Gastrocnemius medialis (tissue), 4 donors: ENCODE measurements around the gene IL16. TPM values are rescaled to one million over a fixed set of nuclear protein-coding genes. Genes with fewer than 3 reads are reported as not detected.
"Not testable (repeated sequence)": the region's sequence is repeated elsewhere in the genome, so short reads cannot be mapped to it uniquely, and the experiment has no call there.

ENCODE experiments used
- ATAC-seq, 2 donors: fragments of 150-250 bp; one replicate each; pipeline ENCODE4 v1.9.1; 2016
- DNase-seq, 2 donors: peaks; one replicate each; pipeline ENCODE4 v3.0.0-alpha.2; 2019
- H3K27ac ChIP-seq, 4 donors: fragments of 200-600 bp; sonication (generic); 1 replicate in 1 of 4; 2 replicates in 3 of 4; pipeline ENCODE4 v1.5.1; 2016 to 2018; ENCODE audit warnings: mild to moderate bottlenecking in 2 of 4, moderate library complexity in 1 of 4
- H3K27me3 ChIP-seq, 3 donors: fragments of 200-600 bp; sonication (generic) in 2 of 3; 1 replicate in 1 of 3; 2 replicates in 2 of 3; pipeline versions ENCODE4 v1.5.1 to v1.6.0; 2016 to 2019; ENCODE audit warnings: mild to moderate bottlenecking in 1 of 3, moderate library complexity in 1 of 3
- H3K36me3 ChIP-seq, 2 donors: fragments of 200-600 bp; sonication (generic) in 1 of 2; one replicate each; pipeline ENCODE4 v1.5.1; 2017 to 2018
- H3K4me1 ChIP-seq, 2 donors: fragments of 200-600 bp; sonication (generic) in 1 of 2; one replicate each; pipeline ENCODE4 v1.5.1; 2016 to 2017; ENCODE audit warnings: mild to moderate bottlenecking in 2 of 2
- H3K4me3 ChIP-seq, 4 donors: fragments of 200-600 bp; sonication (generic) in 3 of 4; 1 replicate in 1 of 4; 2 replicates in 3 of 4; pipeline ENCODE4 v1.5.1; 2016 to 2019; ENCODE audit warnings: mild to moderate bottlenecking in 2 of 4
- H3K9me3 ChIP-seq, 3 donors: fragments of 200-600 bp; sonication (generic) in 2 of 3; 1 replicate in 1 of 3; 2 replicates in 2 of 3; pipeline ENCODE4 v1.5.1; 2016 to 2019
- CTCF ChIP-seq, 5 experiments: fragments of 450-650 bp in 3 of 5; fragments of 200-600 bp in 2 of 5; sonication (generic) in 2 of 5; IDR thresholded peaks in 4 of 5; conservative IDR thresholded peaks in 1 of 5; 1 replicate in 4 of 5; 2 replicates in 1 of 5; pipeline ENCODE4 v1.5.1; 2016 to 2019; ENCODE audit warnings: antibody characterized with exemption in 5 of 5, mild to moderate bottlenecking in 3 of 5, moderate library complexity in 3 of 5
- POLR2A ChIP-seq, 2 donors: fragments of 450-650 bp; IDR thresholded peaks; one replicate each; pipeline ENCODE4 v1.6.1; 2017; ENCODE audit warnings: antibody characterized with exemption in 2 of 2, mild to moderate bottlenecking in 2 of 2, moderate library complexity in 2 of 2
- in situ Hi-C, 4 donors: fragments of 200-750 bp; cut with MboI; loops; one replicate each; pipeline versions ENCODE4 v1.15.0 to v1.8.0; 2017; ENCODE audit warnings: low sequenced_read_pairs in 4 of 4
- intact Hi-C: fragments of 100-400 bp; cut with DNase I; formaldehyde crosslinking; loops from one replicate; pipeline ENCODE4 v1.15.1; 2023; ENCODE audit warnings: low total_unique reads
- total RNA-seq, 4 donors: library from RNA; depleted of rRNA; stranded (reverse); fragments of >200 nt; gene quantifications; one replicate each; pipeline versions ENCODE4 v1.1.0 to v1.2.3, GENCODE V29; 2016

Gene IL16
- total RNA-seq, 4 donors from 2014 or later: 3.3 to 4.5 (median 4.3) TPM

- no peaks in the 10 kb centered on the region for H3K36me3 ChIP-seq
- peaks cover 0 to 4% of the 10 kb centered on the region in 2 donors for H3K4me1 ChIP-seq
- no peaks in the 10 kb centered on the region for H3K27me3 ChIP-seq
- H3K27ac ChIP-seq: no peak overlapping the region
- H3K4me3 ChIP-seq: no peak overlapping the region
- peak; percentile 63 to 92 for ATAC-seq
- H3K9me3 ChIP-seq: no peaks in the 10 kb centered on the region
- intact Hi-C loops: loop anchor here (1.0 kb wide), 1 partner anchor 111 kb away; no protein-coding TSS in a partner anchor
- TF ChIP-seq CTCF (IDR thresholded peaks at IDR 0.05 in 4 of 5, conservative IDR thresholded peaks at IDR 0.05 in 1 of 5): peak; percentile 28 to 49 (median 43)
- TF ChIP-seq POLR2A (IDR thresholded peaks at IDR 0.05): no peak
- DNase-seq: peak; percentile 41 to 56
- in situ Hi-C loops: loop anchor here in 2 of 4 donors (5.0 kb wide), 2 partner anchors 107 to 112 kb away; no protein-coding TSS in a partner anchor
Measured at GRCh38 chr15:81155375-81156218, 41.1 kb upstream of the IL16 start.

GRCh38 chr15:81156324-81156723 lies 40.4 kb upstream of the IL16 start:
- DNase-seq (no peak), ATAC-seq (no peak)
- H3K27ac ChIP-seq: no peak overlapping the region
- in situ Hi-C loops: loop anchor here in 2 of 4 donors (5.0 kb wide), 2 partner anchors 106 to 111 kb away; no protein-coding TSS in a partner anchor
- H3K36me3 ChIP-seq: no peaks in the 10 kb centered on the region
- no peak overlapping the region for H3K4me3 ChIP-seq
- peaks cover 3 to 4% of the 10 kb centered on the region in 2 donors for H3K4me1 ChIP-seq
- intact Hi-C loops: no loop called here
- no peaks in the 10 kb centered on the region for H3K27me3 ChIP-seq
- TF ChIP-seq CTCF (IDR thresholded peaks at IDR 0.05 in 4 of 5, conservative IDR thresholded peaks at IDR 0.05 in 1 of 5) (no peak), POLR2A (IDR thresholded peaks at IDR 0.05) (no peak)
- H3K9me3 ChIP-seq: no peaks in the 10 kb centered on the region

GRCh38 chr15:81157195-81157938 lies 39.3 kb upstream of the IL16 start:
- Histone ChIP-seq H3K4me3 (no peak overlapping the region), H3K4me1 (peaks cover 4 to 8% of the 10 kb centered on the region in 2 donors), H3K36me3 (no peaks in the 10 kb centered on the region), H3K27ac (no peak overlapping the region), H3K27me3 (no peaks in the 10 kb centered on the region), H3K9me3 (no peaks in the 10 kb centered on the region)
- ATAC-seq (no peak), DNase-seq (no peak)
- intact Hi-C loops: no loop called here
- no peak for TF ChIP-seq CTCF (IDR thresholded peaks at IDR 0.05 in 4 of 5, conservative IDR thresholded peaks at IDR 0.05 in 1 of 5)
- in situ Hi-C loops: loop anchor here in 2 of 4 donors (5.0 kb wide), 2 partner anchors 105 to 110 kb away; no protein-coding TSS in a partner anchor

- no peaks in the 10 kb centered on the region for H3K27me3 ChIP-seq
- H3K36me3 ChIP-seq: no peaks in the 10 kb centered on the region
- no peak overlapping the region for H3K27ac ChIP-seq
- peaks cover 4 to 8% of the 10 kb centered on the region in 2 donors for H3K4me1 ChIP-seq
- no peaks in the 10 kb centered on the region for H3K9me3 ChIP-seq
- in situ Hi-C loops (loop anchor here in 2 of 4 donors (5.0 kb wide), 2 partner anchors 104 to 109 kb away; no protein-coding TSS in a partner anchor), intact Hi-C loops (no loop called here)
- DNase-seq: no peak
- TF ChIP-seq POLR2A (IDR thresholded peaks at IDR 0.05): no peak
- TF ChIP-seq CTCF (IDR thresholded peaks at IDR 0.05 in 4 of 5, conservative IDR thresholded peaks at IDR 0.05 in 1 of 5): no peak
- no peak for ATAC-seq
- no peak overlapping the region for H3K4me3 ChIP-seq
Measured at GRCh38 chr15:81157939-81158223, 38.8 kb upstream of the IL16 start.

- H3K4me1 ChIP-seq, intact Hi-C loops, DNase-seq, H3K27ac ChIP-seq, H3K36me3 ChIP-seq, H3K9me3 ChIP-seq, ATAC-seq, H3K4me3 ChIP-seq, H3K27me3 ChIP-seq: not testable (repeated sequence)
- in situ Hi-C loops: loop anchor here in 2 of 4 donors (5.0 kb wide), 2 partner anchors 104 to 109 kb away; no protein-coding TSS in a partner anchor
Measured at GRCh38 chr15:81158561-81158960, 38.1 kb upstream of the IL16 start.
